Neural cell (in vitro differentiated cells): ENCODE measurements around the gene SUGCT. TPM values are rescaled to one million over a fixed set of nuclear protein-coding genes. Genes with fewer than 3 reads are reported as not detected.

Source experiments
- H2AFZ ChIP-seq: fragments of 200-600, 300-800 bp; sonication (generic), shearing (Covaris generic); 2 replicates; pipeline ENCODE4 v1.6.0; 2014; ENCODE audit warnings: low read depth, mild to moderate bottlenecking, antibody characterized with exemption, low read length, moderate library complexity
- H3F3A ChIP-seq: fragments of 200-600 bp; shearing (Covaris generic); 2 replicates; pipeline ENCODE4 v1.6.1; 2016; ENCODE audit warnings: mild to moderate bottlenecking, moderate library complexity, mixed read lengths, antibody characterized with exemption, low read length; ENCODE audit not compliant: insufficient read depth, poor library complexity, severe bottlenecking
- H3K27ac ChIP-seq: fragments of 200-600, 300-800 bp; sonication (generic), shearing (Covaris generic); 2 replicates; pipeline ENCODE4 v1.5.1; 2014; ENCODE audit warnings: mild to moderate bottlenecking, low read length, moderate library complexity
- H3K27me3 ChIP-seq: fragments of 300-800, 200-600 bp; sonication (generic), shearing (Covaris generic); 2 replicates; pipeline ENCODE4 v1.6.0; 2014; ENCODE audit warnings: mild to moderate bottlenecking, low read depth, low read length, moderate library complexity; ENCODE audit not compliant: insufficient read depth
- H3K36me3 ChIP-seq: fragments of 300-800, 200-600 bp; sonication (generic), shearing (Covaris generic); 2 replicates; pipeline ENCODE4 v1.5.1; 2014; ENCODE audit warnings: mild to moderate bottlenecking, antibody characterized with exemption, low read length, moderate library complexity; ENCODE audit not compliant: insufficient read depth
- H3K4me2 ChIP-seq: fragments of 300-800, 200-600 bp; sonication (generic), shearing (Covaris generic); 2 replicates; pipeline ENCODE4 v1.6.0; 2014; ENCODE audit warnings: mild to moderate bottlenecking, low read length
- H3K4me3 ChIP-seq: fragments of 300-800, 200-600 bp; sonication (generic), shearing (Covaris generic); 2 replicates; pipeline ENCODE4 v1.5.1; 2014; ENCODE audit warnings: mild to moderate bottlenecking, low read length, moderate library complexity
- H3K79me2 ChIP-seq: fragments of 200-600 bp; shearing (Covaris generic); replicated peaks from 2 replicates; pipeline ENCODE4 v1.6.0; 2014; ENCODE audit warnings: mild to moderate bottlenecking, low read length, moderate library complexity; ENCODE audit not compliant: insufficient read depth
- H3K9ac ChIP-seq: fragments of 300-800, 200-600 bp; sonication (generic), shearing (Covaris generic); 2 replicates; pipeline ENCODE4 v1.6.1; 2016; ENCODE audit warnings: mild to moderate bottlenecking, low read length, mixed read lengths
- H3K9me2 ChIP-seq: fragments of 200-600 bp; shearing (Covaris generic); 2 replicates; pipeline ENCODE4 v1.6.1; 2016; ENCODE audit warnings: mild to moderate bottlenecking, low read length, mixed read lengths; ENCODE audit not compliant: insufficient read depth
- H3K9me3 ChIP-seq: fragments of 200-600, 300-800 bp; sonication (generic), shearing (Covaris generic); 2 replicates; pipeline ENCODE4 v1.6.1; 2016; ENCODE audit warnings: mild to moderate bottlenecking, mixed run types, low read length, moderate library complexity, mixed read lengths
- H4K20me1 ChIP-seq: fragments of 200-600 bp; shearing (Covaris generic); 2 replicates; pipeline ENCODE4 v1.6.1; 2016; ENCODE audit warnings: mild to moderate bottlenecking, mixed run types; ENCODE audit not compliant: insufficient read depth
- CTCF ChIP-seq: fragments of 450-650 bp; IDR thresholded peaks from 2 replicates; pipeline ENCODE4 v1.5.1; 2014; ENCODE audit warnings: antibody characterized with exemption, mild to moderate bottlenecking, moderate library complexity; ENCODE audit not compliant: poor library complexity, severe bottlenecking
- EP300 ChIP-seq: fragments of 450-650 bp; conservative IDR thresholded peaks from 2 replicates; pipeline ENCODE4 v1.6.1; 2014; ENCODE audit warnings: antibody characterized with exemption, mild to moderate bottlenecking, moderate library complexity; ENCODE audit not compliant: poor library complexity, severe bottlenecking
- EZH2 ChIP-seq: fragments of 200-600, 300-800 bp; shearing (Covaris generic), sonication (generic); IDR thresholded peaks from 2 replicates; pipeline ENCODE4 v1.6.1; 2014; ENCODE audit warnings: antibody characterized with exemption, low read length, borderline replicate concordance, mild to moderate bottlenecking; ENCODE audit not compliant: insufficient read depth, poor library complexity, severe bottlenecking
- MXI1 ChIP-seq: fragments of 450-650 bp; conservative IDR thresholded peaks from 2 replicates; pipeline ENCODE4 v1.6.1; 2014; ENCODE audit warnings: antibody characterized with exemption, mild to moderate bottlenecking; ENCODE audit not compliant: poor library complexity, severe bottlenecking
- POLR2AphosphoS5 ChIP-seq: IDR thresholded peaks from 2 replicates; pipeline ENCODE4 v1.6.1; 2012
- RAD21 ChIP-seq: fragments of 450-650 bp; conservative IDR thresholded peaks from 2 replicates; pipeline ENCODE4 v1.6.1; 2014; ENCODE audit warnings: antibody characterized with exemption, mild to moderate bottlenecking, moderate library complexity
- REST ChIP-seq: IDR thresholded peaks from 2 replicates; pipeline ENCODE4 v1.6.1; 2012; ENCODE audit warnings: borderline replicate concordance
- SMC3 ChIP-seq: fragments of 450-650 bp; conservative IDR thresholded peaks from 2 replicates; pipeline ENCODE4 v1.6.1; 2014; ENCODE audit warnings: antibody characterized with exemption, mild to moderate bottlenecking, moderate library complexity; ENCODE audit not compliant: poor library complexity
- TAF1 ChIP-seq: IDR thresholded peaks from 2 replicates; pipeline ENCODE4 v1.6.1; 2012; ENCODE audit warnings: low read depth
- polyA plus RNA-seq: library from polyadenylated mRNA; depleted of rRNA; stranded (reverse); fragments of >200 nt; gene quantifications from 2 replicates; pipeline ENCODE4 v1.2.3, GENCODE V29; 2014

Gene SUGCT
- polyA plus RNA-seq, 1 donor from 2014 or later = not detected

GRCh38 chr7:40761762-40762560 is 627.2 kb downstream of the SUGCT start:
- H3K79me2 ChIP-seq = no peaks in the 10 kb centered on the region
- H3K36me3 ChIP-seq = no peaks in the 10 kb centered on the region
- no peaks in the 10 kb centered on the region for H3K9me2 ChIP-seq
- H2AFZ ChIP-seq = no peak overlapping the region
- no peaks in the 10 kb centered on the region for H3K9me3 ChIP-seq
- H3F3A ChIP-seq = no peaks in the 10 kb centered on the region
- H3K9ac ChIP-seq = no peak overlapping the region
- no peak overlapping the region for H3K4me3 ChIP-seq
- TF ChIP-seq CTCF = peak; percentile 69
- no peak for TF ChIP-seq REST
- no peak for TF ChIP-seq MXI1
- no peak for TF ChIP-seq EP300
- peak; percentile 81 for TF ChIP-seq RAD21
- TF ChIP-seq TAF1 = no peak
- peak; percentile 75 for TF ChIP-seq SMC3
- no peak for TF ChIP-seq EZH2
- no peak for TF ChIP-seq POLR2AphosphoS5
- no peaks in the 10 kb centered on the region for H3K27me3 ChIP-seq
- no peaks in the 10 kb centered on the region for H4K20me1 ChIP-seq
- no peak overlapping the region for H3K4me2 ChIP-seq
- H3K27ac ChIP-seq = no peak overlapping the region

- no peak overlapping the region for H3K4me3 ChIP-seq
- no peaks in the 10 kb centered on the region for H3K9me3 ChIP-seq
- no peak for TF ChIP-seq REST
- TF ChIP-seq SMC3 = no peak
- TF ChIP-seq CTCF = no peak
- no peak for TF ChIP-seq EZH2
- TF ChIP-seq TAF1 = no peak
- no peak for TF ChIP-seq MXI1
- no peak for TF ChIP-seq POLR2AphosphoS5
- TF ChIP-seq RAD21 = no peak
- no peak for TF ChIP-seq EP300
- H3K27me3 ChIP-seq = no peaks in the 10 kb centered on the region
- H3K79me2 ChIP-seq = no peaks in the 10 kb centered on the region
- H3K36me3 ChIP-seq = no peaks in the 10 kb centered on the region
- H3K27ac ChIP-seq = no peak overlapping the region
- H4K20me1 ChIP-seq = no peaks in the 10 kb centered on the region
- no peaks in the 10 kb centered on the region for H3F3A ChIP-seq
- no peak overlapping the region for H3K4me2 ChIP-seq
- no peaks in the 10 kb centered on the region for H3K9me2 ChIP-seq
- no peak overlapping the region for H3K9ac ChIP-seq
- H2AFZ ChIP-seq = no peak overlapping the region
Measured at GRCh38 chr7:40763319-40764287, 628.8 kb downstream of the SUGCT start.
